ENCODE measurements around the gene PLA2G3.

GRCh38 chr22:31104869-31105268, 35.4 kb downstream of the PLA2G3 start:
- no peak for TF ChIP-seq SPI1 (IDR thresholded peaks at IDR 0.05; ENCODE audit: low read depth, low read length)
- no peak for TF ChIP-seq POLR2A (IDR thresholded peaks at IDR 0.05; ENCODE audit: low read depth, low read length)
- TF ChIP-seq POLR2AphosphoS5 (IDR thresholded peaks at IDR 0.05; ENCODE audit: low read depth, low read length), result no peak
